Measurements from ENCODE around the gene TPO. TPM values are rescaled to one million over a fixed set of nuclear protein-coding genes. Genes with fewer than 3 reads are reported as not detected.

Gene TPO
- 0.13 to 0.29 TPM (median 0.13 TPM) in 3 of 5 replicates, not detected in the others for total RNA-seq (2022; extraction: Qiagen RNA extraction; ENCODE audit: low read depth)

DNA sequence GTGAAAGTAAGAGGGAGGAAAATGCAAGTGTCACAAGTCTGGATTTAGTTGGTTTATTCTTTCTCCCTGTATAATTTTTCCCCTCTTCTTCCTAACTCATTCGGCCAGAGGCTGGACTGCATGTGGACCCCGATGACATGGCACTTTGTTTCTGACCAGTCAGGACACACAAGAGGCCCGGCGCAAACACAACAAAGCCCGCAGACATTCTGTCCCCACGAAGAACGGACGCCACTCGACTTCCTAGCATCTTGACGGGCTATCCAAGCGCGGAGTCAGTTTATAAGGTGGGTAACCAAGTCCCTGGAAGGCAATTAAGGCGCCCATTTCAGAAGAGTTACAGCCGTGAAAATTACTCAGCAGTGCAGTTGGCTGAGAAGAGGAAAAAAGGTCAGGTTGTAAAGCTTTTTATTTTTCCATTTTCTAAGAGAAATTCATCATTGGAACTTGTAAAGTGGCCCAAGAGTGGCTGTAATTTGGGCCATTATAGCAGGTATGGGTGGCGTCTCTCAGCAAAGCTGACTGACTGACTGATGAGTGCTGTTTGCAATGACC, at the start of gene TPO:
TSS of gene TPO (plus strand) at position 308 of the 555 bp plus-strand sequence. CDS start 946 bp downstream, outside the sequence.

